ENCODE data around the gene KIF3B. TPM values are rescaled to one million over a fixed set of nuclear protein-coding genes. Genes with fewer than 3 reads are reported as not detected.

Gene KIF3B
- total and polyA plus RNA-seq, 2 of the 13 experiments (the other 11 are each of a cell fraction or from before 2014, with no cell fraction given), result 23.6 to 28.8 TPM

GRCh38 chr20:32291166-32291565 lies 13.7 kb downstream of the KIF3B start:
- ChIA-PET CTCF (ENCODE audit: low intra/inter-chr PET ratio, low total read pairs) (no interaction called here), POLR2A (interaction anchor here (0.9 to 4.0 kb wide), 9 partner anchors 10 to 139 kb away, joined by 3 to 39 read pairs (median 23); no protein-coding TSS in a partner anchor)
- BruUV-seq (replicated peaks), result no TSS peak
- H3K36me3 ChIP-seq (replicated peaks in 1 of 2; ENCODE audit: control insufficient read depth in 1 of 2, insufficient read depth in 2 of 2, low read length in 2 of 2), result no peaks in the 10 kb centered on the region
- peaks cover 36% of the 10 kb centered on the region for H3K79me2 ChIP-seq (ENCODE audit: insufficient read depth, low read length)
- DNase-seq (ENCODE audit: low spot score) (no peak), FAIRE-seq (no peak), ATAC-seq (no peak)
- 98% methylated on average over 1 of the region's 1 CpG for WGBS (ENCODE audit: low lambda C conversion rate)
- H3K4me3 ChIP-seq (replicated peaks in 1 of 3; ENCODE audit: insufficient read depth in 1 of 3, low read depth in 2 of 3, low read length in 3 of 3), result no peak overlapping the region
- peak overlapping the region; percentile 92 for H3K27ac ChIP-seq (ENCODE audit: extremely low read length, insufficient read depth, low read length)
- in situ Hi-C loops (cut with HindIII; ENCODE audit: extremely low pct_ligation_motif_present, low pct_unique_long_range_greater_than_20kb), result no loop called here
- no peak overlapping the region for H3K9ac ChIP-seq (ENCODE audit: insufficient read depth, low read depth, low read length)
- peak; percentile 42 for TF ChIP-seq HNRNPK (IDR thresholded peaks at IDR 0.05; ENCODE audit: low read depth, low read length, poor library complexity, severe bottlenecking)
- no peak for TF ChIP-seq KAT8 (CRISPR knock-in tag; IDR thresholded peaks at IDR 0.05)
- H3K4me1 ChIP-seq (ENCODE audit: insufficient read depth, low read length), result peaks cover 89% of the 10 kb centered on the region
- H3K27me3 ChIP-seq (ENCODE audit: control insufficient read depth in 1 of 2, insufficient read depth in 2 of 2, low read length in 2 of 2), result no peaks in the 10 kb centered on the region
- no peak overlapping the region for H2AFZ ChIP-seq (ENCODE audit: low read length)
- no peaks in the 10 kb centered on the region for H3K9me3 ChIP-seq (ENCODE audit: low read length)
- H4K20me1 ChIP-seq (ENCODE audit: insufficient read depth, low read length), result no peaks in the 10 kb centered on the region
- intact Hi-C loops (cut with micrococcal nuclease; ENCODE audit: unreplicated experiment), result no loop called here
- H3K4me2 ChIP-seq (ENCODE audit: low read depth, low read length), result no peak overlapping the region

- H3K36me3 ChIP-seq (replicated peaks in 1 of 2; ENCODE audit: control insufficient read depth in 1 of 2, insufficient read depth in 2 of 2, low read length in 2 of 2), result no peaks in the 10 kb centered on the region
- in situ Hi-C loops (cut with HindIII; ENCODE audit: extremely low pct_ligation_motif_present, low pct_unique_long_range_greater_than_20kb), result no loop called here
- ATAC-seq, result no peak
- TF ChIP-seq HNF4G (IDR thresholded peaks at IDR 0.05; ENCODE audit: borderline replicate concordance, low read depth, low read length), result no peak
- peak; percentile 19; the same call in 1 of the 2 replicates for TF ChIP-seq HNF4G (CRISPR knock-in tag; IDR thresholded peaks at IDR 0.05; ENCODE audit: borderline replicate concordance, low read depth)
- TF ChIP-seq PLSCR1 (CRISPR knock-in tag; IDR thresholded peaks at IDR 0.05; ENCODE audit: borderline replicate concordance), result no peak
- TF ChIP-seq ZNF704 (CRISPR knock-in tag; IDR thresholded peaks at IDR 0.05; ENCODE audit: borderline replicate concordance), result no peak
- 0 out of 2 replicates have a peak, but pooled peaks have one; percentile 74 for TF ChIP-seq ZNF547 (CRISPR knock-in tag; IDR thresholded peaks at IDR 0.05)
- no peak for TF ChIP-seq TRAFD1 (CRISPR knock-in tag; IDR thresholded peaks at IDR 0.05; ENCODE audit: borderline replicate concordance)
- TF ChIP-seq ZNF567 (CRISPR knock-in tag; IDR thresholded peaks at IDR 0.05; ENCODE audit: borderline replicate concordance), result 0 out of 2 replicates have a peak, but pooled peaks have one; percentile 69
- TF ChIP-seq FOXA3 (CRISPR knock-in tag; IDR thresholded peaks at IDR 0.05), result no peak
- TF ChIP-seq NFYB (CRISPR knock-in tag; IDR thresholded peaks at IDR 0.05), result no peak
- TF ChIP-seq ZSCAN30 (CRISPR knock-in tag; IDR thresholded peaks at IDR 0.05), result no peak
- peak; percentile 91; the same call in 1 of the 2 replicates for TF ChIP-seq ZNF224 (CRISPR knock-in tag; IDR thresholded peaks at IDR 0.05)
Observed at GRCh38 chr20:32292548-32292947, 15.1 kb downstream of the KIF3B start.

More at GRCh38 chr20:32292548-32292947, 15.1 kb downstream of the KIF3B start:
- CTCF ChIA-PET (ENCODE audit: low intra/inter-chr PET ratio, low total read pairs), result no interaction called here
- H3K27ac ChIP-seq (ENCODE audit: extremely low read length, insufficient read depth, low read length), result peak overlapping the region; percentile 1
- intact Hi-C loops (cut with micrococcal nuclease; ENCODE audit: unreplicated experiment), result no loop called here
- no peaks in the 10 kb centered on the region for H3K9me3 ChIP-seq (ENCODE audit: low read length)
- H3K4me3 ChIP-seq (replicated peaks in 1 of 3; ENCODE audit: insufficient read depth in 1 of 3, low read depth in 2 of 3, low read length in 3 of 3), result no peak overlapping the region
- DNase-seq (ENCODE audit: low spot score) (no peak), FAIRE-seq (no peak)
- no TSS peak for BruUV-seq (replicated peaks)
- H3K9ac ChIP-seq (ENCODE audit: insufficient read depth, low read depth, low read length), result no peak overlapping the region
- no peak overlapping the region for H2AFZ ChIP-seq (ENCODE audit: low read length)
- no peaks in the 10 kb centered on the region for H3K27me3 ChIP-seq (ENCODE audit: control insufficient read depth in 1 of 2, insufficient read depth in 2 of 2, low read length in 2 of 2)
- peaks cover 32% of the 10 kb centered on the region for H3K79me2 ChIP-seq (ENCODE audit: insufficient read depth, low read length)
- H3K4me2 ChIP-seq (ENCODE audit: low read depth, low read length), result no peak overlapping the region
- POLR2A ChIA-PET, result interaction anchor here (0.9 kb wide), 1 partner anchor 28 kb away, joined by 3 read pairs; no protein-coding TSS in a partner anchor
- 97% methylated on average over 8 of the region's 8 CpGs for WGBS (ENCODE audit: low lambda C conversion rate)
- H3K4me1 ChIP-seq (ENCODE audit: insufficient read depth, low read length), result peaks cover 89% of the 10 kb centered on the region
- no peaks in the 10 kb centered on the region for H4K20me1 ChIP-seq (ENCODE audit: insufficient read depth, low read length)
